Measurements from ENCODE around the gene S100A9.
"Not testable (repeated sequence)": the region's sequence is repeated elsewhere in the genome, so short reads cannot be mapped to it uniquely, and the experiment has no call there.

The S100A9 gene

GRCh38 chr1:153357853-153358690 is at the start of gene S100A9:
S100A9 (plus strand) TSS chr1:153357854; CDS start chr1:153358284, 430 bp downstream.
- H3K36me3 Mint-ChIP-seq: no peaks in the 10 kb centered on the region
- peak within 1 kb of the TSS; percentile 70 for H3K27ac Mint-ChIP-seq
- no peak within 1 kb of the TSS for H3K4me3 Mint-ChIP-seq
- H3K9me3 Mint-ChIP-seq: no peaks in the 10 kb centered on the region
- DNase-seq: no peak
- peaks cover 23% of the 10 kb centered on the region for H3K4me1 Mint-ChIP-seq
- CTCF ChIA-PET: interaction anchor here (0.6 to 1.6 kb wide), 6 partner anchors 9 to 668 kb away, joined by 3 to 10 read pairs (median 4); partner anchors contain the start of gene PGLYRP4
- H3K27me3 Mint-ChIP-seq: peaks cover 32% of the 10 kb centered on the region

- no peaks in the 10 kb centered on the region for H3K4me1 Mint-ChIP-seq
- DNase-seq: no peak
- no peaks in the 10 kb centered on the region for H3K36me3 Mint-ChIP-seq
- H3K4me3 Mint-ChIP-seq: no peak overlapping the region
- peaks cover 29% of the 10 kb centered on the region for H3K27me3 Mint-ChIP-seq
- CTCF ChIA-PET: no interaction called here
- H3K9me3 Mint-ChIP-seq: no peaks in the 10 kb centered on the region
- no peak overlapping the region for H3K27ac Mint-ChIP-seq
Measured at GRCh38 chr1:153308540-153308939, 49.1 kb upstream of the S100A9 start.

- CTCF ChIA-PET: no interaction called here
- Mint-ChIP-seq H3K4me1 (no peaks in the 10 kb centered on the region), H3K4me3 (no peak overlapping the region), H3K9me3 (no peaks in the 10 kb centered on the region), H3K27me3 (peaks cover 26% of the 10 kb centered on the region), H3K36me3 (no peaks in the 10 kb centered on the region), H3K27ac (no peak overlapping the region)
- no peak for DNase-seq
Measured at GRCh38 chr1:153309441-153309840, 48.2 kb upstream of the S100A9 start.

- H3K4me3 Mint-ChIP-seq: no peak overlapping the region
- H3K4me1 Mint-ChIP-seq: no peaks in the 10 kb centered on the region
- no peaks in the 10 kb centered on the region for H3K36me3 Mint-ChIP-seq
- H3K27ac Mint-ChIP-seq: no peak overlapping the region
- DNase-seq: no peak
- no peaks in the 10 kb centered on the region for H3K9me3 Mint-ChIP-seq
- peaks cover 25% of the 10 kb centered on the region for H3K27me3 Mint-ChIP-seq
- CTCF ChIA-PET: no interaction called here
Measured at GRCh38 chr1:153310526-153310925, 47.1 kb upstream of the S100A9 start.

GRCh38 chr1:153312570-153313186 is 45.0 kb upstream of the S100A9 start, which contains the start of gene PGLYRP3:
PGLYRP3 (minus strand) TSS chr1:153312952; CDS start chr1:153310665, 2,287 bp downstream.
- peaks cover 20% of the 10 kb centered on the region for H3K27me3 Mint-ChIP-seq
- H3K9me3 Mint-ChIP-seq: no peaks in the 10 kb centered on the region
- no peak within 1 kb of the TSS for H3K27ac Mint-ChIP-seq
- CTCF ChIA-PET: no interaction called here
- H3K4me1 Mint-ChIP-seq: no peaks in the 10 kb centered on the region
- no peak for DNase-seq
- H3K36me3 Mint-ChIP-seq: no peaks in the 10 kb centered on the region
- H3K4me3 Mint-ChIP-seq: no peak within 1 kb of the TSS

- H3K36me3 Mint-ChIP-seq: no peaks in the 10 kb centered on the region
Measured at GRCh38 chr1:153313288-153313687, 44.4 kb upstream of the S100A9 start.

GRCh38 chr1:153314388-153314787 is 43.3 kb upstream of the S100A9 start:
- H3K9me3 Mint-ChIP-seq, H3K4me3 Mint-ChIP-seq, H3K36me3 Mint-ChIP-seq, CTCF ChIA-PET, H3K27ac Mint-ChIP-seq, H3K4me1 Mint-ChIP-seq, DNase-seq: not testable (repeated sequence)
- H3K27me3 Mint-ChIP-seq: peaks cover 17% of the 10 kb centered on the region

More at GRCh38 chr1:153313288-153313687, 44.4 kb upstream of the S100A9 start:
- no peaks in the 10 kb centered on the region for H3K4me1 Mint-ChIP-seq
- no peaks in the 10 kb centered on the region for H3K9me3 Mint-ChIP-seq
- no peak overlapping the region for H3K4me3 Mint-ChIP-seq
- DNase-seq: no peak
- H3K27ac Mint-ChIP-seq: no peak overlapping the region
- H3K27me3 Mint-ChIP-seq: peaks cover 15% of the 10 kb centered on the region
- CTCF ChIA-PET: no interaction called here

- H3K4me3 Mint-ChIP-seq, H3K36me3 Mint-ChIP-seq, CTCF ChIA-PET, H3K4me1 Mint-ChIP-seq, H3K27ac Mint-ChIP-seq, H3K9me3 Mint-ChIP-seq, DNase-seq: not testable (repeated sequence)
- peaks cover 30% of the 10 kb centered on the region for H3K27me3 Mint-ChIP-seq
Measured at GRCh38 chr1:153316013-153316412, 41.6 kb upstream of the S100A9 start.

GRCh38 chr1:153318145-153318544 is 39.5 kb upstream of the S100A9 start:
- H3K9me3 Mint-ChIP-seq, H3K27ac Mint-ChIP-seq, H3K4me3 Mint-ChIP-seq, CTCF ChIA-PET, H3K36me3 Mint-ChIP-seq, H3K4me1 Mint-ChIP-seq, DNase-seq: not testable (repeated sequence)
- peaks cover 22% of the 10 kb centered on the region for H3K27me3 Mint-ChIP-seq

- Mint-ChIP-seq H3K4me3 (no peak overlapping the region), H3K36me3 (no peaks in the 10 kb centered on the region), H3K27ac (no peak overlapping the region), H3K27me3 (peaks cover 18% of the 10 kb centered on the region), H3K4me1 (no peaks in the 10 kb centered on the region), H3K9me3 (peaks cover 3% of the 10 kb centered on the region)
- no peak for DNase-seq
- CTCF ChIA-PET: no interaction called here
Measured at GRCh38 chr1:153322568-153322967, 35.1 kb upstream of the S100A9 start.

- H3K4me1 Mint-ChIP-seq: no peaks in the 10 kb centered on the region
Measured at GRCh38 chr1:153324912-153325311, 32.7 kb upstream of the S100A9 start.

GRCh38 chr1:153333902-153334301 is 23.8 kb upstream of the S100A9 start:
- Mint-ChIP-seq H3K27ac (no peak overlapping the region), H3K27me3 (peaks cover 21% of the 10 kb centered on the region)

More at GRCh38 chr1:153324912-153325311, 32.7 kb upstream of the S100A9 start:
- Mint-ChIP-seq H3K4me3 (no peak overlapping the region), H3K27ac (no peak overlapping the region), H3K36me3 (no peaks in the 10 kb centered on the region), H3K27me3 (peaks cover 11% of the 10 kb centered on the region), H3K9me3 (peaks cover 3% of the 10 kb centered on the region)
- DNase-seq: no peak
- CTCF ChIA-PET: no interaction called here

GRCh38 chr1:153336650-153337049 is 21.0 kb upstream of the S100A9 start:
- Mint-ChIP-seq H3K4me3 (no peak overlapping the region), H3K27me3 (peaks cover 14% of the 10 kb centered on the region), H3K4me1 (peaks cover 20% of the 10 kb centered on the region), H3K9me3 (peaks cover 2% of the 10 kb centered on the region), H3K27ac (no peak overlapping the region), H3K36me3 (no peaks in the 10 kb centered on the region)
- CTCF ChIA-PET: interaction anchor here (1.8 kb wide), 1 partner anchor 15 kb away, joined by 7 read pairs; no protein-coding TSS in a partner anchor
- no peak for DNase-seq

More at GRCh38 chr1:153333902-153334301, 23.8 kb upstream of the S100A9 start:
- Mint-ChIP-seq H3K9me3 (peaks cover 2% of the 10 kb centered on the region), H3K4me3 (no peak overlapping the region), H3K36me3 (no peaks in the 10 kb centered on the region), H3K4me1 (no peaks in the 10 kb centered on the region)
- no peak for DNase-seq
- CTCF ChIA-PET: no interaction called here

GRCh38 chr1:153337980-153338853 is 19.4 kb upstream of the S100A9 start:
- H3K4me3 Mint-ChIP-seq: no peak overlapping the region
- CTCF ChIA-PET: no interaction called here
- peaks cover 18% of the 10 kb centered on the region for H3K27me3 Mint-ChIP-seq
- DNase-seq: no peak
- no peaks in the 10 kb centered on the region for H3K9me3 Mint-ChIP-seq
- H3K4me1 Mint-ChIP-seq: peaks cover 20% of the 10 kb centered on the region
- H3K36me3 Mint-ChIP-seq: no peaks in the 10 kb centered on the region
- no peak overlapping the region for H3K27ac Mint-ChIP-seq
